Stimulated activated CD8-positive, alpha-beta memory T cell treated with anti-CD3 and anti-CD28 coated beads, Interleukin-15, amount 100 ng/mL, for 1 hour (primary cell): ENCODE results near the gene MRPL9.

Experiments
- DNase-seq: peaks from one replicate; pipeline ENCODE4 v3.0.0-alpha.2; 2020; ENCODE audit warnings: low read depth

Gene MRPL9

GRCh38 chr1:151733126-151733525 lies 30.2 kb downstream of the MRPL9 start:
- no peak for DNase-seq

GRCh38 chr1:151729966-151730291 lies 33.4 kb downstream of the MRPL9 start:
- DNase-seq = no peak

- DNase-seq = no peak
Measured at GRCh38 chr1:151729157-151729965, 33.9 kb downstream of the MRPL9 start.

DNA sequence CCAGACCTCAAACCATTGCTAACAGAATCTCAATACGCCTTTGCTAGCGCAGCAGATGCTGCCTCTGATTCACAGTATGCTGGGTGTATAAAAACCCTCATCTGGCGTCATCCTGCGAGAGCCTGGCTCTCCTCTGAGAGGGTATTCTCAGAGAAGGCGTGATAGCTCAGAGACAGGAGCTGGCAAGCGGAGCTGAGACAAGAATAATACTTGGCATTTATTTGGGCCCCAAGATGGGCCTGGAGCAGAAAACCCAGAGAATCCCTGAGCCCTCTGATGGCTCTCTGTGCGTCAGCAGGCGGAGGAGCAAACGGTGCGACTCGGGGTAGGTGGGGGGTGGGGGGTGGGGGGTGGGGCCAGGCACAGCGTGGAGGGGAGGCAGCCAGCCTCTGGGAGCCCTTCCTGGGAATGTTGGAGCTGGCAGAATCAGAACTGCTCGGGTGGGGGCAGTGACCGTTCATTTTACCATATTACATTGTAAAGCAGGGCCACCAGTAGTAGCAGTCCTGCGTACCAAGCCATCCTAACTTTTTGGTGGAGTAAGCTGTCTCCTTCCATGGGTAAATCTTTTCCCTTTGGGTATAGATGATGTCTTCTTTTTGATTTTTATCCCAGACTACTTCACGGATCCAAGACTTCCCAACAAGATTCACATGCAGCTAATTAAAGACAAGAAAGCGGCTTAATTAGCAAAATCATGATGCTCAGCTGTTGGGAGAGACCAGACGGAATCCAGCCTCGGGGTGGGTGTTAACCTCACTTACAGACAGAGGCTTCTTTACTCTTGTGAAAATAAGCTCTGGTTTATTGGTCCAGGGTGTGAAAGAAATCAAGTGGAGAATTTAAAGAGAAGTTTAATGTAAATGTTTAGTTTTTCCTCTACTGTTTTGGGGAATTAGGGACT lies 34.9 kb downstream of the MRPL9 start:
- DNase-seq = no peak

DNA sequence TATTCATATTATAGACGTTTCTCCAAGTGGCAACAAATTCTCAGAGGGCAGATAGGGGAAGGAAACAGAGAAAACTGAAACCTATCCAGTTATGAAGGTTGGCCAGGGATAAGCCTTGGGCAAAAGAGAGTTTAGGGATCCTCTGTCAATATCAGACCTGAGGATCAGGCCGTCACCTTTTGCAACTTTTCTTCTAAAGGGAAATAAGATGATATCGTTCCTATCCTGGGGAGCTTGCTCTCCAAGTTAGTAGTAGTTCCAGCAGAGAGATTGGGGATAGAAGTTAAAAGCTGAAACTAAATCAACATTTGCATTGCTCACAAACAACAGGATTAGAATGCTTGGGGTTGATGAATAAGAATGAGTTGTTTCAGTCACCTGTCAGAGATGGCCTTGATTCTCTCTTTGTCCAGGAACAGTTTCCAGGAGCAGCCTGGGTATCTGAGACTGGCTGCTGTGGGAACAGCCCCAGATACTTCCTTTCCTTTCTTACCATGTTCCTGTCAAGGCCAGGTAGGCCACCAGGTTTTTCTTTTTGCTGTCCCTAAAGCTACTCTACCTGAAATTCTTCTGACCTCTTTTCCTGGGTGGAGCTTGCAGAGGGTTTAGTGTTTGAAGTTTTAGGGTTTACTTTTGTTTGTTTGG lies 39.4 kb downstream of the MRPL9 start:
- DNase-seq = no peak

GRCh38 chr1:151721788-151722510 lies 41.3 kb downstream of the MRPL9 start:
- DNase-seq = no peak

GRCh38 chr1:151720974-151721787 lies 42.1 kb downstream of the MRPL9 start, which contains the start of gene RIIAD1:
RIIAD1 (plus strand) TSS chr1:151721522; CDS start chr1:151721537, 15 bp downstream.
- DNase-seq = no peak

DNA sequence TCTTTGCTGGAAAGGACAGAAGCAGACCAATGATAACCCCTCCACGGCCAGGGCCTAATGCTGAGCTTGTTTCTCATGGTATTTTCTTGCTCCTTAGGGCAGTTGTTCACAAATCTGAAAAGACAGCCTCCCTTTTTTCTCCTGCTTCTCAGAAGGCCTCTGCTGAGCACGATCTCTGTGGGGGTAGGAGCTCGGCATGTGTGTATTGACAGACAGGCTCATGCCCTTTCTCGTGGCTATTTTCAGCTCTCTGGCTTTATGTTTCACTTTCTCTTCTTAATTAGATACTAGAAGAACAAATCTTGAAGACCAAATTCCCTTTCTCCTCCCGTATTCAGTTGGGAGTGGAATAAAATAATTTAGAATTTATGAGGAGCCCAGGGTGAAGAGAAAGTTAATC lies 42.7 kb downstream of the MRPL9 start:
- DNase-seq = no peak

DNA sequence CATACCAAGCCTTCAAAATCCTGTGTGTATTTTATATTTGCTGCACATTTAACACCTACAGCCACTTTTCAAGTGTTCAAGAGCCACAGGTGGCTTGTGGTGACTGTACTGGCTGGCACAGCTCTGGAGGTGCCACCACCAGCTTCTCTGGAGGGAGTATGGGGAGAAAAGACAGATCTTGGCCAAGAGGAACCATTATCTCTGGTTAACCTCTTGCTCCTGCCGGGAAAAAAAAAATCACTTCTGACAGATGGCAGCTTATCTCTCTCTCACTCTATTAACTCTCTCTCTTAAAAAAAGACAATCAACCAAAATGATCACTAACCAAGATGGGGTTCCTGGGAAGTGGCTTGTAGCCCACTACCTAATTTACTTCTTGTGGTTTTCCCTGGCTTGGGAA lies 43.2 kb downstream of the MRPL9 start:
- DNase-seq = no peak

GRCh38 chr1:151718666-151719065 lies 44.6 kb downstream of the MRPL9 start:
- DNase-seq = no peak

- DNase-seq = no peak
Measured at GRCh38 chr1:151718011-151718431, 45.3 kb downstream of the MRPL9 start.

- DNase-seq = no peak
Measured at GRCh38 chr1:151716771-151717631, 46.3 kb downstream of the MRPL9 start, which contains the start of gene CELF3. CELF3 (minus strand) TSS chr1:151716803; CDS start chr1:151716020, 783 bp downstream.

- DNase-seq = no peak
Measured at GRCh38 chr1:151716405-151716762, 46.9 kb downstream of the MRPL9 start.

GRCh38 chr1:151715726-151716404 lies 47.4 kb downstream of the MRPL9 start:
- no peak for DNase-seq

DNA sequence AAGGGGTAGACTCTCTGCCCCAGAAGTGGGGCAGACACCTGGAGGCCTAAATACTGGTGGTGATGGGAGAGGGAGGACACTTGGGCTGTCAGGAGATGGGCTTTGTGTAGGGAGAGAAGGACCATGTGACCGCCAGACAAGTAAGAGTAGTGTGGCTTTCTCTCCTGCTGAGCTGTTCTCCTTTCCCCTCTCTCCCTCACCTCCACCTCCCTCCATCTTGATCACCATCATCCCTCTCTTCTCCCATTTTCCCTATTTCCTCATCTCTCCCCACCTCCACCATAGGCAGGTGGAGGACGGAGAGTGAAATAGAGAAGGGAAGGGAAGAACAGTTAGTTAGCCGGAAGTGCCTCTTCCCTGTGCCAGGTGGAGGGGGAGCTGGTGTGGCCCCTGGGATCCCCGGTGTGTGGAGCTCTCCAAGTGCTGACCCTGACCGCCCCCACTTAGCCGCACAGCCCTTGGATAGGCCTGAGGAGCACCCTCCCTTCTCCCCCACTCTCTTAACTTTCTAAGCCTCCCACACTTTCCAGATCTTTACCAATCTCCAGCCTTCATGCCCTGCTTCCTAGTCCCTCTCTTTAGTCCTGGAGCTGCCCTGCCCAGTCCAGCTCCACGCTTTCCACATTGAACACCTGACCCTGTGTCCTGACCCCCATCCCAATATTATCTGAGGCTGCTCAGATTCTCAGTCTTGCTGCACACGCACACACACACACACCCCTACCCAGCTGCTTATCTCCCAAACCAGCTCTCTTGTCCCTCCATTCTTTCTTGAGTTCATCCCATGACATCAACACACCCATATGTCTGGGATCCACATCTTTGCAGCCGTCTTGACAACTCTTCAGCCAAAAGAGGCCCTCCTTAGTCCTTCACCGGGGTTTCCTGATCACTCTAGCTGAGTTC lies 48.2 kb downstream of the MRPL9 start:
- DNase-seq = no peak

DNA sequence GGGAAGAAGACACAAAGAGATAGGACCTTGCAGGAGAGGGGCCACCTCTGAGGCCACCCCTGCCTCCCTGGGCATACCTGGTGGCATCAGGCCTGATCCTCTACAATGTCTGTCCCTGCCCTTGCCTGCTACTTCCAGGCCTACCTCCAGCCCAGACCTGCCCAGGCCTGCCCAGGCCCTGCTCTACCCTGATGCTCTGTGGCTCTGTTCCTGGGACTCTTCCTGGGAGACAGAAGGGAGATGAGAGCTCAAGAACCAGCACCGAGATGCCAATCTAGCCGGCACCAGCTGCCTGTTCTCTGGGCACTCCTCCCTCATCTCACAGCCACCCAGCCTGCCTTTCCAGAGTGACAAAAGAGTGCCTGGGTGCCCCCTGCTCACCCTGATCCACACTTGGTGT lies 49.4 kb downstream of the MRPL9 start:
- DNase-seq = no peak

DNA sequence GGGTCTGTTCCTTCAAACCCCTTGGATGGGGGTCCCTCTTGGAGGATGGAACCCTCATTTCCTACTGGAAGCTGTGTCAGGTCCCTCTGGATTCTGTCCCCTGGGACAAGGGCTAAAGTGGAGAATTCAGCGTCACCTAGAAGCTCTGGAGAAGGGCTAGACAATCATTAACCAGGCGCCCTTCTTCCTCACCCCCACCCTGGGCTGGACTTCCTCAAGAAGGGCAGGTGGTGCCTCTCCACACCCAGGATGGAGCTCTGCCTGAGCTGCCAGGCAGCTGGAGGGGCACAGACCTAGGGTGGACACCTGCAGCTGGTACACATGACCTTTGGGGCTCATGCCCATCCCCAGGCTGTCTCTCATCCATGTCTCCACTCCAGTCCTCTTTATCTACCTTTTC lies 50.3 kb downstream of the MRPL9 start:
- no peak for DNase-seq

DNA sequence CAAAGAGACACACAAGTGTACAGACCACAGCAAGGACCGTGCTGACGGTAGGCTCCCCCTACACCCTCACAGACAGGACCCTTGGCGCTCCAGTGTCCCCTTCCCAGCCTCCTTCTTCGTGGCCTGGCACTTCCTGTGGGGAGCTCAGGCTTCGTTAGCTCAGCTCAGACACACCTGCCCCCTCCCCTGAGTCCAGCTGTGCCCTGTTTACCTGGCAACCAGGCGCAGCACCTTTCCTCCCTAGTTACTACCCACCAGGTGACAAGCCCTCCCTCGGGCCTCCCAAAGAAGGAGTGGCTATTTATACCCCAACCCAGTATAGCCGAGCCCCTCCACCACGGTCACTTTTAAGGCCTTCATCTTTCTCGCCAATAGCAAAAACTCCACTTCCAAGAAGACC lies 51.3 kb downstream of the MRPL9 start:
- no peak for DNase-seq
